Daoy (cell line): Measurements from ENCODE around the gene MGMT. TPM values are rescaled to one million over a fixed set of nuclear protein-coding genes. Genes with fewer than 3 reads are reported as not detected.

Source experiments
- DNase-seq: peaks from one replicate; pipeline ENCODE4 v3.0.0-alpha.2; 2015; ENCODE audit warnings: low read depth
- total RNA-seq: library from RNA; depleted of rRNA; stranded (reverse); fragments of >200 nt; shearing (Covaris generic); gene quantifications from 2 replicates; pipeline ENCODE4 v1.2.3, GENCODE V29; 2014

MGMT gene
- total RNA-seq, 1 experiment from 2014 or later: 14.9 TPM

- DNase-seq: no peak
These were observed 27.7 kb downstream of the MGMT start for GRCh38 chr10:129494740-129495139.

- no peak for DNase-seq
These were observed 28.2 kb downstream of the MGMT start for GRCh38 chr10:129495256-129495655.

GRCh38 chr10:129495698-129496097 lies 28.7 kb downstream of the MGMT start:
- DNase-seq: no peak

GRCh38 chr10:129497013-129497412 lies 30.0 kb downstream of the MGMT start:
- DNase-seq: no peak

GRCh38 chr10:129498680-129499079 lies 31.6 kb downstream of the MGMT start:
- DNase-seq: no peak

- DNase-seq: no peak
These were observed 33.7 kb downstream of the MGMT start for GRCh38 chr10:129500617-129501339.

GRCh38 chr10:129501652-129502436 lies 34.8 kb downstream of the MGMT start:
- DNase-seq: no peak

- DNase-seq: no peak
These were observed 35.4 kb downstream of the MGMT start for GRCh38 chr10:129502448-129502847.

- DNase-seq: no peak
These were observed 38.5 kb downstream of the MGMT start for GRCh38 chr10:129505500-129506075.

- no peak for DNase-seq
These were observed 39.2 kb downstream of the MGMT start for GRCh38 chr10:129506101-129506797.

GRCh38 chr10:129507216-129507889 lies 40.3 kb downstream of the MGMT start:
- no peak for DNase-seq

- DNase-seq: no peak
These were observed 42.1 kb downstream of the MGMT start for GRCh38 chr10:129509155-129509554.

- no peak for DNase-seq
These were observed 42.8 kb downstream of the MGMT start for GRCh38 chr10:129509835-129510234.

GRCh38 chr10:129511086-129511485 lies 44.0 kb downstream of the MGMT start:
- no peak for DNase-seq

GRCh38 chr10:129511758-129512157 lies 44.7 kb downstream of the MGMT start:
- DNase-seq: peak; percentile 51

- no peak for DNase-seq
These were observed 46.3 kb downstream of the MGMT start for GRCh38 chr10:129513312-129513711.

- no peak for DNase-seq
These were observed 47.8 kb downstream of the MGMT start for GRCh38 chr10:129514568-129515451.

- DNase-seq: no peak
These were observed 50.0 kb downstream of the MGMT start for GRCh38 chr10:129516846-129517679.

- DNase-seq: no peak
These were observed 50.6 kb downstream of the MGMT start for GRCh38 chr10:129517680-129518057.

- DNase-seq: no peak
These were observed 51.8 kb downstream of the MGMT start for GRCh38 chr10:129518793-129519192.
